Esophagus squamous epithelium (tissue), 5 donors: Measurements from ENCODE around the gene TTC16. TPM values are rescaled to one million over a fixed set of nuclear protein-coding genes. Genes with fewer than 3 reads are reported as not detected.
A peak's percentile ranks its signal among the peaks of the same experiment; 100 is the strongest.

Experiments
- DNase-seq: peaks from one replicate; lab custom pipeline; 2025; lab: John Stamatoyannopoulos, UW
- H3K27ac ChIP-seq, 4 donors: fragments of 200-600 bp; sonication (generic); one replicate each; pipeline ENCODE4 v1.5.1; 2016 to 2019; ENCODE audit warnings: mild to moderate bottlenecking in 1 of 4
- H3K27me3 ChIP-seq, 4 donors: fragments of 200-600 bp; sonication (generic); 1 replicate in 3 of 4; 2 replicates in 1 of 4; pipeline versions ENCODE4 v1.5.1 to v1.6.0; 2017 to 2021; ENCODE audit warnings: antibody characterized with exemption in 1 of 4
- H3K36me3 ChIP-seq, 3 donors: fragments of 200-600 bp; sonication (generic); one replicate each; pipeline ENCODE4 v1.5.1; 2016 to 2019
- H3K4me1 ChIP-seq, 3 donors: fragments of 200-600 bp; sonication (generic); one replicate each; pipeline ENCODE4 v1.5.1; 2017 to 2019
- H3K4me3 ChIP-seq, 4 donors: fragments of 200-600 bp; sonication (generic); 1 replicate in 3 of 4; 2 replicates in 1 of 4; pipeline ENCODE4 v1.5.1; 2016 to 2019; ENCODE audit warnings: mild to moderate bottlenecking in 2 of 4, moderate library complexity in 1 of 4
- H3K9me3 ChIP-seq, 3 donors: fragments of 200-600 bp; sonication (generic); one replicate each; pipeline ENCODE4 v1.5.1; 2016 to 2019
- POLR2A ChIP-seq, 4 donors: fragments of 450-650 bp; IDR thresholded peaks; one replicate each; pipeline ENCODE4 v1.6.1; 2017; ENCODE audit warnings: antibody characterized with exemption in 4 of 4, mild to moderate bottlenecking in 4 of 4, moderate library complexity in 3 of 4
- WGBS, 2 donors: methylation state at CpG; one replicate each; pipeline ENCODE4 v1.1.5; 2018; 5-methylcytosine and 5-hydroxymethylcytosine counted together
- intact Hi-C: fragments of 100-400 bp; cut with DNase I; formaldehyde crosslinking; loops from one replicate; pipeline ENCODE4 v1.15.0; 2022
- total RNA-seq, 4 donors: library from RNA; depleted of rRNA; stranded (reverse); fragments of >200 nt; gene quantifications; one replicate each; pipeline ENCODE4 v1.1.0, GENCODE V29; 2016
- TF ChIP-seq, protein P1 (sequence below), 6 experiments: fragments of 450-650 bp in 4 of 6; fragments of 200-600 bp in 2 of 6; sonication (generic) in 2 of 6; IDR thresholded peaks; one replicate each; pipeline ENCODE4 v1.5.1; 2016 to 2019; ENCODE audit warnings: antibody characterized with exemption in 6 of 6, mild to moderate bottlenecking in 4 of 6, moderate library complexity in 4 of 6
- donor health status: DM: yes; HTN: yes; CAD: no.

Gene TTC16
- total RNA-seq, 4 donors from 2014 or later = under 0.01 to 0.23 TPM; not detected in 2

DNA sequence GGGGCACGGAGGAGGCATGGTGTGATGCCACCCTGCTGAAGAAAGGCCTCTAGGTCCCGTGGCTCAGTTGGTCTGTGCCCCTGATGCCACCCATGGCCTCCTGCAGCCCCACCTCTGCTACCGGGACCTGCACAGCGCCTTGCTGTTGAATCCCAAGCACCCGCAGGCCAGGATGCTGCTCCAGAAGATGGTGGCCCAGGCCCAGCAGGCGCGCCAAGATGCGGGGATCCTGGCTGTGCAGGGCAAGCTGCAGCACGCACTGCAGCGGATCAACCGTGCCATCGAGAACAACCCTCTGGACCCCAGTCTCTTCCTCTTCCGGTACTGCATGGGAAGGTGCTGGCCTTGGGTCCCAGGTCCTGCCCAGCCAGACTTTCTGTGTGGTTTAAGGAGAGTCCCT, 7.1 kb downstream of the TTC16 start:
- H3K27ac ChIP-seq = no peak overlapping the region
- no peak for DNase-seq
- TF ChIP-seq, protein P1, sequence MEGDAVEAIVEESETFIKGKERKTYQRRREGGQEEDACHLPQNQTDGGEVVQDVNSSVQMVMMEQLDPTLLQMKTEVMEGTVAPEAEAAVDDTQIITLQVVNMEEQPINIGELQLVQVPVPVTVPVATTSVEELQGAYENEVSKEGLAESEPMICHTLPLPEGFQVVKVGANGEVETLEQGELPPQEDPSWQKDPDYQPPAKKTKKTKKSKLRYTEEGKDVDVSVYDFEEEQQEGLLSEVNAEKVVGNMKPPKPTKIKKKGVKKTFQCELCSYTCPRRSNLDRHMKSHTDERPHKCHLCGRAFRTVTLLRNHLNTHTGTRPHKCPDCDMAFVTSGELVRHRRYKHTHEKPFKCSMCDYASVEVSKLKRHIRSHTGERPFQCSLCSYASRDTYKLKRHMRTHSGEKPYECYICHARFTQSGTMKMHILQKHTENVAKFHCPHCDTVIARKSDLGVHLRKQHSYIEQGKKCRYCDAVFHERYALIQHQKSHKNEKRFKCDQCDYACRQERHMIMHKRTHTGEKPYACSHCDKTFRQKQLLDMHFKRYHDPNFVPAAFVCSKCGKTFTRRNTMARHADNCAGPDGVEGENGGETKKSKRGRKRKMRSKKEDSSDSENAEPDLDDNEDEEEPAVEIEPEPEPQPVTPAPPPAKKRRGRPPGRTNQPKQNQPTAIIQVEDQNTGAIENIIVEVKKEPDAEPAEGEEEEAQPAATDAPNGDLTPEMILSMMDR (IDR thresholded peaks at IDR 0.05) = no peak
- no peak for TF ChIP-seq POLR2A (IDR thresholded peaks at IDR 0.05)
- no peaks in the 10 kb centered on the region for H3K36me3 ChIP-seq
- H3K27me3 ChIP-seq = no peaks in the 10 kb centered on the region
- no peak overlapping the region for H3K4me3 ChIP-seq
- 61 to 80% methylated on average over 3 to 6 of the region's 13 CpGs for WGBS, 2 donors
- peaks cover 0 to 34% (median 6%) of the 10 kb centered on the region in 3 donors for H3K4me1 ChIP-seq
- intact Hi-C loops = loop anchor here (5.0 to 10.0 kb wide), 2 partner anchors 116 to 218 kb away; no protein-coding TSS in a partner anchor
- H3K9me3 ChIP-seq = no peaks in the 10 kb centered on the region

DNA sequence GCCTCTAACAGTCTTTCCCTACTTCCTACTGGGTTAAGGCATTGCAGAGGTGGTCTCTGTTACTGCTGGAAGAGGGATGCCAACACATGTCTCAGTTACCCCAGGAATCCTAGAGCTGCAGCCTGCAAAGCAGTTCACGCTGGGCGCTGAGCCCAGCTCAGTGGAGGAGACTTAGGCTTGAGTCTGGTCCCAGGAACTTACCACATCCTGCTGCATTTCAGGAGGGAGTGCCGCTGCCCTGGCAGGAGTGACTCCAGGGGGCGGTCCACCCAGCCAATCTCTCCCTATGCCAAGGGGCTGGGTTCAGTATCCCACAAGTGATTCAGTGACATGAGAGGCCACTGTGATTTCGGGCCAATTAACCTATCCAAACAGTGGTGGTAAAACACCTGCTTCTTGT, 7.6 kb downstream of the TTC16 start:
- H3K36me3 ChIP-seq = no peaks in the 10 kb centered on the region
- H3K9me3 ChIP-seq = no peaks in the 10 kb centered on the region
- no peaks in the 10 kb centered on the region for H3K27me3 ChIP-seq
- TF ChIP-seq, protein P1 (IDR thresholded peaks at IDR 0.05) = no peak
- no peak for TF ChIP-seq POLR2A (IDR thresholded peaks at IDR 0.05)
- no peak overlapping the region for H3K27ac ChIP-seq
- intact Hi-C loops = loop anchor here (5.0 to 10.0 kb wide), 2 partner anchors 116 to 219 kb away; no protein-coding TSS in a partner anchor
- 13 to 16% methylated on average over 3 to 5 of the region's 5 CpGs for WGBS, 2 donors
- no peak for DNase-seq
- no peak overlapping the region for H3K4me3 ChIP-seq
- peaks cover 0 to 34% (median 6%) of the 10 kb centered on the region in 3 donors for H3K4me1 ChIP-seq

DNA sequence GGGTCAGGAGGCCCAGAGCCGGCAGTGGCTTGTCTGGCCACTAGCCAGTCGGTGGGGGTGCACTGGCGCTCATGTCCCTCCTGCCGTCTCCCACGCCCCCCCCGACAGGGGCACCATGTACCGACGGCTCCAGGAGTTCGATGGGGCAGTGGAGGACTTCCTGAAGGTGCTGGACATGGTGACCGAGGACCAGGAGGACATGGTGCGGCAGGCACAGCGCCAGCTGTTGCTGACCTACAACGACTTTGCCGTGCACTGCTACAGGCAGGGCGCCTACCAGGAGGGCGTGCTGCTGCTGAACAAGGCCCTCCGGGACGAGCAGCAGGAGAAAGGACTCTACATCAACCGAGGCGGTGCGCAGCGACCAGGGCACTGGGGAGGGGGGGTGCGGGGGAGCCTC, 8.1 kb downstream of the TTC16 start:
- H3K4me1 ChIP-seq = peaks cover 0 to 34% (median 6%) of the 10 kb centered on the region in 3 donors
- no peak overlapping the region for H3K4me3 ChIP-seq
- WGBS, 2 donors = 36 to 47% methylated on average over 3 to 13 of the region's 23 CpGs
- H3K27me3 ChIP-seq = no peaks in the 10 kb centered on the region
- TF ChIP-seq POLR2A (IDR thresholded peaks at IDR 0.05) = no peak
- TF ChIP-seq, protein P1 (IDR thresholded peaks at IDR 0.05) = no peak
- no peaks in the 10 kb centered on the region for H3K36me3 ChIP-seq
- intact Hi-C loops = loop anchor here (5.0 to 10.0 kb wide), 2 partner anchors 117 to 219 kb away; no protein-coding TSS in a partner anchor
- peak overlapping the region in 1 of 4 donors; percentile 3 for H3K27ac ChIP-seq
- DNase-seq = no peak
- no peaks in the 10 kb centered on the region for H3K9me3 ChIP-seq

DNA sequence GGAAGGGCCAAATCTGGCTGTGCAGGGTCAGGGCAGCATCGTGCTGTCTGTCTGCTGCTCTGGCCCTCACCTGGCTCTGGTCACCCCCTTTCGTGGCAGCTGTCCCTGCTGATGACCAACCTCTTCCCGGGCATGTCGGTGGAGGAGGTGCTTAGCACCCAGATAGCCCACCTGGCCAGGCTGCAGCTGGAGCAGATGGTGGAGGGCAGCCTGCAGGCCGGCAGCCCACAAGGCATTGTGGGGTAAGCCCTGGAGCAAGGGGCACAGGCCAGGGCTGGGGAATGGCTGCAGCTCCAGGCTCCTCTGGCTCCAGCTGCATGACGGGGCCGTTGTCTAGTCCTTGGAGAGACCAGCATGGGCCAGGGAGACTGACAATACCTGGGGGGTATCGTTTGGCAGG, 11.0 kb downstream of the TTC16 start:
- DNase-seq = no peak
- no peak for TF ChIP-seq POLR2A (IDR thresholded peaks at IDR 0.05)
- TF ChIP-seq, protein P1 (IDR thresholded peaks at IDR 0.05) = no peak
- 71 to 89% methylated on average over 4 to 5 of the region's 8 CpGs for WGBS, 2 donors
- no peak overlapping the region for H3K4me3 ChIP-seq
- H3K27me3 ChIP-seq = no peaks in the 10 kb centered on the region
- H3K36me3 ChIP-seq = peaks cover 0 to 19% (median 2%) of the 10 kb centered on the region in 3 donors
- intact Hi-C loops = loop anchor here (10.0 kb wide), 1 partner anchor 222 kb away; no protein-coding TSS in a partner anchor
- H3K4me1 ChIP-seq = peaks cover 0 to 24% (median 6%) of the 10 kb centered on the region in 3 donors
- no peak overlapping the region for H3K27ac ChIP-seq
- H3K9me3 ChIP-seq = no peaks in the 10 kb centered on the region

DNA sequence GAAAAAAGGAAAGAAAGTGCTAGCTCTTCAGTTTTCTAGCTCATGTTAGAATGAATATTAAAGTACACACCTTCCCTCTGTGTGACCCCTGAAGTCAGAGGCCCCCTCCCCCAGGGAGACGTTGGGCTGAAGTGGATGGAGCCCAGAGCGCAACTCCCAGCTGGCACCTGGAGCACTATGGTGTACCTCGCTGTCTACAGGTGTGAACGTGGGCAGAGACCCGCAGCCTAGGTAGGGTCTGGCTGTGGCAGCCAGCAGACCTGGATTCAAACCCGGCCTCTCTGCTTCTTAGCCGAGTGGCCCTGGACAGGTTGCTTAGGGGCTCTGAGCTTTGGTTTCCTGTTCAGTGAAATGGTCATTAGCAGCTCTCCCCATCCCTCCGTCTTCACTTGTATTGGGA, 12.9 kb downstream of the TTC16 start:
- Histone ChIP-seq H3K4me3 (no peak overlapping the region), H3K27me3 (no peaks in the 10 kb centered on the region), H3K9me3 (no peaks in the 10 kb centered on the region), H3K36me3 (peaks cover 0 to 36% (median 10%) of the 10 kb centered on the region in 3 donors), H3K27ac (no peak overlapping the region), H3K4me1 (peaks cover 0 to 19% (median 6%) of the 10 kb centered on the region in 3 donors)
- DNase-seq = no peak
- TF ChIP-seq POLR2A (IDR thresholded peaks at IDR 0.05) = no peak
- TF ChIP-seq, protein P1 (IDR thresholded peaks at IDR 0.05) = no peak
- 80 to 84% methylated on average over 6 of the region's 8 CpGs for WGBS, 2 donors
- intact Hi-C loops = loop anchor here (10.0 kb wide), 1 partner anchor 224 kb away; no protein-coding TSS in a partner anchor
